Gastrocnemius medialis (tissue), 4 donors: Measurements from ENCODE around the gene ASCC1. TPM values are rescaled to one million over a fixed set of nuclear protein-coding genes. Genes with fewer than 3 reads are reported as not detected.

Experiments
- ATAC-seq, 2 donors: fragments of 150-250 bp; one replicate each; pipeline ENCODE4 v1.9.1; 2016
- DNase-seq, 2 donors: peaks; one replicate each; pipeline ENCODE4 v3.0.0-alpha.2; 2019
- H3K27ac ChIP-seq, 4 donors: fragments of 200-600 bp; sonication (generic); 1 replicate in 1 of 4; 2 replicates in 3 of 4; pipeline ENCODE4 v1.5.1; 2016 to 2018; ENCODE audit warnings: mild to moderate bottlenecking in 2 of 4, moderate library complexity in 1 of 4
- H3K27me3 ChIP-seq, 3 donors: fragments of 200-600 bp; sonication (generic) in 2 of 3; 1 replicate in 1 of 3; 2 replicates in 2 of 3; pipeline versions ENCODE4 v1.5.1 to v1.6.0; 2016 to 2019; ENCODE audit warnings: mild to moderate bottlenecking in 1 of 3, moderate library complexity in 1 of 3
- H3K36me3 ChIP-seq, 2 donors: fragments of 200-600 bp; sonication (generic) in 1 of 2; one replicate each; pipeline ENCODE4 v1.5.1; 2017 to 2018
- H3K4me1 ChIP-seq, 2 donors: fragments of 200-600 bp; sonication (generic) in 1 of 2; one replicate each; pipeline ENCODE4 v1.5.1; 2016 to 2017; ENCODE audit warnings: mild to moderate bottlenecking in 2 of 2
- H3K4me3 ChIP-seq, 4 donors: fragments of 200-600 bp; sonication (generic) in 3 of 4; 1 replicate in 1 of 4; 2 replicates in 3 of 4; pipeline ENCODE4 v1.5.1; 2016 to 2019; ENCODE audit warnings: mild to moderate bottlenecking in 2 of 4
- H3K9me3 ChIP-seq, 3 donors: fragments of 200-600 bp; sonication (generic) in 2 of 3; 1 replicate in 1 of 3; 2 replicates in 2 of 3; pipeline ENCODE4 v1.5.1; 2016 to 2019
- CTCF ChIP-seq, 5 experiments: fragments of 450-650 bp in 3 of 5; fragments of 200-600 bp in 2 of 5; sonication (generic) in 2 of 5; IDR thresholded peaks in 4 of 5; conservative IDR thresholded peaks in 1 of 5; 1 replicate in 4 of 5; 2 replicates in 1 of 5; pipeline ENCODE4 v1.5.1; 2016 to 2019; ENCODE audit warnings: antibody characterized with exemption in 5 of 5, mild to moderate bottlenecking in 3 of 5, moderate library complexity in 3 of 5
- POLR2A ChIP-seq, 2 donors: fragments of 450-650 bp; IDR thresholded peaks; one replicate each; pipeline ENCODE4 v1.6.1; 2017; ENCODE audit warnings: antibody characterized with exemption in 2 of 2, mild to moderate bottlenecking in 2 of 2, moderate library complexity in 2 of 2
- in situ Hi-C, 4 donors: fragments of 200-750 bp; cut with MboI; loops; one replicate each; pipeline versions ENCODE4 v1.15.0 to v1.8.0; 2017; ENCODE audit warnings: low sequenced_read_pairs in 4 of 4
- intact Hi-C: fragments of 100-400 bp; cut with DNase I; formaldehyde crosslinking; loops from one replicate; pipeline ENCODE4 v1.15.1; 2023; ENCODE audit warnings: low total_unique reads
- total RNA-seq, 4 donors: library from RNA; depleted of rRNA; stranded (reverse); fragments of >200 nt; gene quantifications; one replicate each; pipeline versions ENCODE4 v1.1.0 to v1.2.3, GENCODE V29; 2016

The ASCC1 gene
- total RNA-seq, 4 donors from 2014 or later = 26.1 to 31.1 (median 29.6) TPM

- ATAC-seq (no peak), DNase-seq (no peak)
- Histone ChIP-seq H3K27ac (no peak overlapping the region), H3K27me3 (no peaks in the 10 kb centered on the region), H3K4me3 (no peak overlapping the region), H3K36me3 (no peaks in the 10 kb centered on the region), H3K9me3 (no peaks in the 10 kb centered on the region), H3K4me1 (peaks cover 0 to 7% of the 10 kb centered on the region in 2 donors)
- no peak for TF ChIP-seq CTCF (IDR thresholded peaks at IDR 0.05 in 4 of 5, conservative IDR thresholded peaks at IDR 0.05 in 1 of 5)
- TF ChIP-seq POLR2A (IDR thresholded peaks at IDR 0.05) = no peak
- intact Hi-C loops = no loop called here
- in situ Hi-C loops = no loop called here
These were observed 91.7 kb downstream of the ASCC1 start for GRCh38 chr10:72124381-72124780.

- no peak overlapping the region for H3K27ac ChIP-seq
- no peaks in the 10 kb centered on the region for H3K27me3 ChIP-seq
- in situ Hi-C loops = no loop called here
- intact Hi-C loops = no loop called here
- no peak overlapping the region for H3K4me3 ChIP-seq
- no peak for TF ChIP-seq CTCF (IDR thresholded peaks at IDR 0.05 in 4 of 5, conservative IDR thresholded peaks at IDR 0.05 in 1 of 5)
- no peak for TF ChIP-seq POLR2A (IDR thresholded peaks at IDR 0.05)
- DNase-seq (no peak), ATAC-seq (no peak)
- no peaks in the 10 kb centered on the region for H3K36me3 ChIP-seq
- no peaks in the 10 kb centered on the region for H3K9me3 ChIP-seq
- H3K4me1 ChIP-seq = peaks cover 0 to 7% of the 10 kb centered on the region in 2 donors
These were observed 92.5 kb downstream of the ASCC1 start for GRCh38 chr10:72123616-72124015.

- Histone ChIP-seq H3K27ac (no peak overlapping the region), H3K36me3 (no peaks in the 10 kb centered on the region), H3K9me3 (no peaks in the 10 kb centered on the region), H3K27me3 (no peaks in the 10 kb centered on the region), H3K4me1 (peaks cover 0 to 7% of the 10 kb centered on the region in 2 donors), H3K4me3 (no peak overlapping the region)
- ATAC-seq = no peak
- intact Hi-C loops = no loop called here
- in situ Hi-C loops = no loop called here
- TF ChIP-seq CTCF (IDR thresholded peaks at IDR 0.05 in 4 of 5, conservative IDR thresholded peaks at IDR 0.05 in 1 of 5) = no peak
- TF ChIP-seq POLR2A (IDR thresholded peaks at IDR 0.05) = no peak
- DNase-seq = no peak
These were observed 93.9 kb downstream of the ASCC1 start for GRCh38 chr10:72122221-72122620.

- Histone ChIP-seq H3K9me3 (no peaks in the 10 kb centered on the region), H3K4me3 (no peak overlapping the region), H3K27ac (no peak overlapping the region), H3K36me3 (no peaks in the 10 kb centered on the region), H3K4me1 (peaks cover 0 to 7% of the 10 kb centered on the region in 2 donors), H3K27me3 (no peaks in the 10 kb centered on the region)
- intact Hi-C loops (no loop called here), in situ Hi-C loops (no loop called here)
- no peak for DNase-seq
- ATAC-seq = no peak
- TF ChIP-seq POLR2A (IDR thresholded peaks at IDR 0.05) = no peak
- no peak for TF ChIP-seq CTCF (IDR thresholded peaks at IDR 0.05 in 4 of 5, conservative IDR thresholded peaks at IDR 0.05 in 1 of 5)
These were observed 94.7 kb downstream of the ASCC1 start for GRCh38 chr10:72121389-72121788.

GRCh38 chr10:72116372-72116771 lies 99.7 kb downstream of the ASCC1 start:
- TF ChIP-seq POLR2A (IDR thresholded peaks at IDR 0.05) = no peak
- no peak for TF ChIP-seq CTCF (IDR thresholded peaks at IDR 0.05 in 4 of 5, conservative IDR thresholded peaks at IDR 0.05 in 1 of 5)
- in situ Hi-C loops = no loop called here

More at GRCh38 chr10:72116372-72116771, 99.7 kb downstream of the ASCC1 start:
- Histone ChIP-seq H3K36me3 (no peaks in the 10 kb centered on the region), H3K27ac (no peak overlapping the region), H3K9me3 (no peaks in the 10 kb centered on the region), H3K27me3 (no peaks in the 10 kb centered on the region), H3K4me1 (no peaks in the 10 kb centered on the region), H3K4me3 (no peak overlapping the region)
- no peak for DNase-seq
- no peak for ATAC-seq
- intact Hi-C loops = no loop called here
